HG03575 (cell line): ENCODE results near the gene AXDND1.
"Not testable (repeated sequence)": the region's sequence is repeated elsewhere in the genome, so short reads cannot be mapped to it uniquely, and the experiment has no call there.

Experiments
- ATAC-seq: cut with Tn5 transposase; IDR thresholded peaks from one replicate; pipeline ENCODE4 v1.9.1; 2021; ENCODE audit not compliant: unreplicated experiment, insufficient number of reproducible peaks, low FRiP score; ENCODE audit errors: extremely low read depth

Gene AXDND1

GRCh38 chr1:179442846-179443245, 77.1 kb downstream of the AXDND1 start:
- not testable (repeated sequence) for ATAC-seq

GRCh38 chr1:179445593-179445992, 79.8 kb downstream of the AXDND1 start:
- no peak for ATAC-seq

GRCh38 chr1:179447489-179447888, 81.7 kb downstream of the AXDND1 start:
- ATAC-seq = no peak

GRCh38 chr1:179448437-179449149, 82.8 kb downstream of the AXDND1 start:
- ATAC-seq = no peak

GRCh38 chr1:179459606-179460206, 93.9 kb downstream of the AXDND1 start:
- not testable (repeated sequence) for ATAC-seq

- not testable (repeated sequence) for ATAC-seq
Observed at GRCh38 chr1:179465661-179466060, 99.9 kb downstream of the AXDND1 start.

DNA sequence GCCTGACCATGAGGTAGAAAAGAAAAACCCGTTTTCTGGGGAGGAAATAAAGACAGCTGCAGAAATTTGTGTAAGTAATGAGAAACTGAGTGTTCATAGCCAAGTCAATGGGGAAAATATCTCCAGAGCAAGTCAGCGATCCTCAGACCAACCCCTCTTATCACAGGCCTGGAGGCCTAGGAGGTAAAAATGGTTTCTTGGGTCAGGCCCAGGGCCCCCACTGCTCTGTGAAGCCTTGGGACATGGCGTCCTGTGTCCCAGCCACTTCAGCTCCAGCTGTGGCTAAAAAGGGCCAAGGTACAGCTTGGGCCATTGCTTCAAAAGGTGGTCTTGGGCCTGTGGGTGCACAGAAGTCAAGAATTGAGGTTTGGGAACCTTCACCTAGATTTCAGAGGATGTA, 108.9 kb downstream of the AXDND1 start:
- ATAC-seq = no peak

DNA sequence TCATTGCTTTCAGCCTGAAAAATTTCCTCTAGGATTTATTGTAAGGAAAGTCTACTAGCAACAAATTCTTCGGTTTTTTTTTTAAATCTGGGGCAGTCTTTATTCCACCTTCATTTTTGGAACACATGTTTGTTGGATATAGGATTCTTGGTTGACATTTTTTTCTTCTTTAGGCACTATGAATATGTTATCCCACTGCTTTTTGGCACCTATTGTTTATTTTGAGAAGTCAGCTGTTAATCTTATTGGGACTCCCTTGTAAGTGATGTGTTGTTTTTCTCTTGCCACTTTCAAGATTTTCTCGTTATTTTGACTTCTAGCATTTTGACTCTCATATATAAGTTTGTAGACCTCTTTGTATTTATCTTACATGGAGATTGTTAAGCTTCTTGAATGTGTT, 110.7 kb downstream of the AXDND1 start:
- ATAC-seq = no peak

DNA sequence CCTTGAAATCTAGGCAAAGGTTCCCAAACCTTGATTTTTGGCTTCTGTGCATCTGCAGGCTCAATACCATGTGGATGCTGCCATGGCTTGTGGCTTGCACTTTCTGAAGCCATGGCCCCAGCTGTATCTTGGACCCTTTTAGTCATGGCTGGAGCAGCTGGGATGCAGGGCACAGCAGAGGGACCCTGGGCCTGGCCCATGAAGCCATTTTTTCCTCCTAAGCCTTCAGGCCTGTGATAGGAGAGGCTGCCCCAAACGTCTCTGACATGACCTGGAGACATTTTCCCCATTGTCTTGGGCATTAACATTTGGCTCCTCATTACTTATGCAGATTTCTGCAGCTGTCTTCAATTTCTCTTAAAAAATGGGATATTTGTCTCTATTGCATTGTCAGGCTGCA, 112.6 kb downstream of the AXDND1 start:
- no peak for ATAC-seq

GRCh38 chr1:179490611-179491010, 124.8 kb downstream of the AXDND1 start:
- no peak for ATAC-seq

DNA sequence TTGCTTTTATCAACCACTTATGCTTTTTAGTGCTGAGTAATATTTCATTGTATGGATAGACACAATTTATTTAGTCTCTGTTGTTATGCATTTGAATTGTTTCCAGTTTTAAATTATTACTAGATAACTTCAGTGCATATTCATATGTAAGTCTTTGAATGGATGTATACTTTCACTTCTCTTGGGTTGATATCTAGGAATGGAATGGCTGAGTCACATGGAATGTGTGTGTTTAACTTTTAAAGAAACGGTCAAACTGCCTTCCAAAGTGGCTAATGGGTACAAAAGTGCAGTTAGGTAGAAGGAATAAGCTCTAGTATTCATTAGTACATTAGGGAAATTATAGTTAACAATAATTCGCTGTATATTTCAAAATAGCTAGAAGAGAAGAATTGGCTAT, 127.6 kb downstream of the AXDND1 start:
- no peak for ATAC-seq

GRCh38 chr1:179506199-179506598, 140.4 kb downstream of the AXDND1 start:
- ATAC-seq = no peak

DNA sequence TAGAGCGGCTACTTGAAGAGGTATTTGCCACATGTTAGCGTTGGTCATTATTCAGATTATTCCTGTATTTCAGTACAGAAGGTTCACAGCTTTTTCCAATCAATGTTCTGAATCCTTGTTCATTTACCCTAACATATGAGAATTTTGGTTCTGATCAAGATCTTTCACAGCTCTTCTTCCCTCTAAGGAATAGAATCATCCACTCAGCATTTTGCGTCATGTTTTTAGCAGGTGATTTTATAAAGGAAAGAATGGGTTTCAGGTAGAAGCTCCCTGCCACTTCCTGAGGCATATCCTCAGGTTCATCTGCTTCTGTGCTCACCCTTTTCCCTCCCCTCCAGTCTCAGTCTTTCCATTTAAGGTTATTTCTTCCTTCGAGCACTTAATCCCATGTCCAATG, 143.6 kb downstream of the AXDND1 start:
- ATAC-seq = no peak

DNA sequence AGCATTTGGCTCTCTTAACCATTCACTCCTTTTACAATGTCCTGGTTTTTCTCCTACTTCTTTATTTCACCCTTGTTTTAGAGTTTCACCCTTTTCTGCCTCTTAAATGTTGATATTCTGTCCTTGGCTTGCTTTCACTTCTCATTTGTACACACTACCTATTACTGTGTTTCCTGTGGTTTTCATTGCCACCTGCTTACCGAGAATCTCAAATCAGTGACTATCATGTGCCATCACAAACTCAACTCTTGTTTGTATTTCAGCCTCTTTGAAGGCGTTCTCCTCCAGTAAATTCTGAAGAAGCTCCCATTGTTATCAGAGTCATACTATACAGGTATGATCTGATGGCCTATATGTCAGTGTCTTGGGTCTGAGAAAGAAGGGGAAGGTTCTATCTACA, 144.3 kb downstream of the AXDND1 start:
- no peak for ATAC-seq

DNA sequence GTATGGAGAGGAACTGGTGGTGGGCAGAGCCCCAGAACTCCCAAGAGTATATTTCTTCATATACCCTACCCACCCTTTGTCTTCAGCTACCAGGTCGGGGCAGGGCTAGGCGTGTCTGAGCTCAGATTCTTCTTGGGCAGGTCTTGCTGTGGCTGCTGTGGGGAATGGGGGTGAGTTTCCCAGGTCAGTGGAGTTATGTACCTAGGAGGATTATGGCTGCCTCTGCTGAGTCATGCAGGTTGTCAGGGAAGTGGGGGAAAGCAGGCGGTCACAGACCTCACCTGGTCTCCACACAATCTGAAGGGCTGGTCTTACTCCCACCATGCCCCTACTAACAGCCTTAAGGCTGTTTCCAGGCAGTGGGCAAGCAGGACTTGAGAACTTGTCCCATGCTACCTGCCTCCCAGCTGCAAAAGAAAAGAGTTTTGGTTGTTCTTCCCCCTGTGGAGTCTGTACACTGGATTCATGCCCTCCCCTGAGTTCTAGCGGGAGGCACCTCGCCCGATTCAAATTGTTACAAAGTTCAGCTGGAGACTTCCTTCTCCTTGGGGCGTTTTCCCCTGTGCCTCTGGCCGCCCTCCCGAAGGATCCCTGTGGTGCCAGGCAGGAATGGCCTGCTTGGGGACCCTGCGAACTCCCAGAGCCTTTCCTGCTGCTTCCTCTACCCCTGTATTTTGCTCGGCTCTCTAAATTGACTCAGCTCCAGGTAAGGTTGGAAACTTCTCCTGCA, 151.4 kb downstream of the AXDND1 start:
- no peak for ATAC-seq

DNA sequence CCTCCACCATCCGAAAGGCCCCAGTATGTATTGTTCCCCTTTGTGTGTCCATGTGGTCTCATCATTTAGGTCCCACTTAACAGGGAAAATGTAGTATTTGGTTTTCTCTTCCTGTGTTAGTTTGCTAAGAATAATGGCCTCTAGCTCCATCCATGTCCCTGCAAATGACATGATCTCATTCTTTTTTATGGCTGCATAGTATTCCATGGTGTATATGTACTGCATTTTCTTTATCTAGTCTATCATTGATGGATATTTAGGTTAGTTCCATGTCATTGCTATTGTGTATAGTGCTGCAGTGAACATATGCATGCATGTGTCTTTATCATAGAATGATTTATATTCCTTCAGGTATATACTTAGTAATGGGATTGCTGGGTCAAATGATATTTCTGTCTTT, 152.8 kb downstream of the AXDND1 start:
- ATAC-seq = not testable (repeated sequence)

GRCh38 chr1:179529482-179530195, 163.9 kb downstream of the AXDND1 start:
- no peak for ATAC-seq

DNA sequence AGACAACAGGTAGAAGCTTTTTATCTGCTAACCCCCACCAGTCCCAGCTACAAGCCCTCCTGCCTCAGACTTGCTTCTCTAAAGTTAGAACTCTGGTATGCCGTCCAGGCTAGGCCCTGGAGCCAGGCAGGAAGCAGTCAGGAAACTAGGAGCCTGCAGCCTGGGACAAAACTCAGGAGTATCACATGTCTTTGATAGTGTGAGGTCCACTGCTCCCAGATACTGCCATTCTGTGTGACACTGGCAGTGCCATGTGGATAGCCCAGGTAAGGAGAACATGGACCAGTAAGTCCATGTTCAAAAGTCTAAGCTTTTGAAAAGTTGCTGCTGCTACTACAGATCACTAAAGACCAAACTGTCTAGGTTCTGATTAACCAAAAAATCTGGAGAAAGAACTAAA, 164.6 kb downstream of the AXDND1 start:
- ATAC-seq = no peak

- no peak for ATAC-seq
Observed at GRCh38 chr1:179541774-179542173, 176.0 kb downstream of the AXDND1 start.

DNA sequence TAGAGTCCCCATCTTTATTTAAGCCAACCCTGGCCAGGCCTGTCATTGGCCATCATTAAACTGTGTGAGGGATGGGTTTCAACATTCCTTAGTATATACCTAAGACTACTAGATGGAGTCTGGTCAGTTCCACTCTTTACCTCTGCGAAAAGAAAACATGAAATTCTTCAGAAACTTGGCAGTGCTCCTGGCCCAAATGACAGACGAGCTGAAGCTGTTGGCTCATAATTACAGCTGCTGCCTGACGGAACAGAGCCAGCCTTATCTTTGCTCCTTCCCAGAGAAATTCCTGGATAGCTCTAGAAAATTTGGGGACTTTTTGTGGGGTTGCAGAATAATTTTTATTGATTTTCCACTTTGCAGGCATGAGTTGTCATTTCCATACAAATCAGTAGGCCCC, 179.6 kb downstream of the AXDND1 start:
- ATAC-seq = no peak
